H1 (cell line): ENCODE measurements around the gene TRAF3. TPM values are rescaled to one million over a fixed set of nuclear protein-coding genes. Genes with fewer than 3 reads are reported as not detected.

Experiments used
- CTCF ChIA-PET: fragments of 300-600 bp; sonication (Branson Sonifier 250); formaldehyde crosslinking; loops from one replicate; lab custom pipeline; 2021; ENCODE audit not compliant: partially characterized antibody; lab: Charles Lee
- POLR2A ChIA-PET: fragments of 300-600 bp; sonication (Branson Sonifier 250); formaldehyde crosslinking; loops from one replicate; lab custom pipeline; 2021; ENCODE audit warnings: inconsistent platforms; ENCODE audit not compliant: partially characterized antibody; lab: Charles Lee
- DNase-seq, 2 experiments: peaks; one replicate each; pipeline versions ENCODE4 v3.0.0 to v3.0.0-alpha.2; 2010 to 2022; ENCODE audit warnings: low spot score in 2 of 2, low read depth in 1 of 2, mixed read lengths in 1 of 2
- FAIRE-seq: peaks from 2 replicates; lab custom pipeline; 2011; peaks lifted over from hg19 to GRCh38; lab: Jason Lieb, UNC
- H2AFZ ChIP-seq: 2 replicates; pipeline ENCODE4 v1.8.1; 2012; ENCODE audit warnings: low read length, inconsistent platforms
- H2AK5ac ChIP-seq: 2 replicates; pipeline ENCODE4 v1.6.1; 2013; ENCODE audit warnings: low read depth, low read length
- H2BK120ac ChIP-seq: replicated peaks from 2 replicates; pipeline ENCODE3; 2013; ENCODE audit warnings: low read depth, low read length, inconsistent platforms
- H2BK12ac ChIP-seq: 2 replicates; pipeline ENCODE4 v1.6.1; 2013; ENCODE audit warnings: low read depth, low read length
- H2BK15ac ChIP-seq: 2 replicates; pipeline ENCODE4 v1.6.1; 2013; ENCODE audit warnings: low read length
- H2BK20ac ChIP-seq: 2 replicates; pipeline ENCODE4 v1.6.1; 2013; ENCODE audit warnings: low read length
- H2BK5ac ChIP-seq: 2 replicates; pipeline ENCODE4 v1.6.1; 2013; ENCODE audit warnings: low read depth, low read length
- H3K14ac ChIP-seq: 2 replicates; pipeline ENCODE4 v1.6.1; 2013; ENCODE audit warnings: inconsistent platforms; ENCODE audit not compliant: insufficient read length
- H3K18ac ChIP-seq: 2 replicates; pipeline ENCODE4 v1.6.1; 2013; ENCODE audit warnings: low read length; ENCODE audit errors: extremely low read depth
- H3K23ac ChIP-seq: 2 replicates; pipeline ENCODE4 v1.6.1; 2013; ENCODE audit warnings: inconsistent platforms; ENCODE audit not compliant: insufficient read length
- H3K23me2 ChIP-seq: 2 replicates; pipeline ENCODE4 v1.6.1; 2013; ENCODE audit warnings: low read depth, low read length
- H3K27ac ChIP-seq: 2 replicates; pipeline ENCODE4 v1.6.1; 2011; ENCODE audit warnings: low read depth, low read length, inconsistent platforms
- H3K27me3 ChIP-seq, 4 experiments: replicated peaks in 1 of 4; 1 replicate in 1 of 4; 2 replicates in 3 of 4; pipeline versions ENCODE4 v1.6.1 to v1.8.1; 2011 to 2013; ENCODE audit warnings: low read length in 3 of 4, mild to moderate bottlenecking in 3 of 4, inconsistent platforms in 2 of 4, mixed read lengths in 2 of 4, moderate library complexity in 1 of 4; ENCODE audit not compliant: control insufficient read depth in 3 of 4, insufficient read depth in 3 of 4; ENCODE audit errors: extremely low read depth in 1 of 4
- H3K36me3 ChIP-seq, 4 experiments: 2 replicates each; pipeline versions ENCODE4 v1.6.1 to v1.8.1; 2011 to 2013; ENCODE audit warnings: mild to moderate bottlenecking in 4 of 4, low read length in 3 of 4, moderate library complexity in 2 of 4, control low read depth in 1 of 4, inconsistent platforms in 1 of 4; ENCODE audit not compliant: insufficient read depth in 4 of 4, control insufficient read depth in 2 of 4
- H3K4ac ChIP-seq: replicated peaks from 2 replicates; pipeline ENCODE3; 2013; ENCODE audit warnings: low read length, low read depth, mixed read lengths, inconsistent platforms; ENCODE audit not compliant: insufficient read length
- H3K4me1 ChIP-seq, 4 experiments: replicated peaks in 1 of 4; 1 replicate in 1 of 4; 2 replicates in 3 of 4; pipeline versions ENCODE4 v1.6.1 to v1.8.1; 2011 to 2013; ENCODE audit warnings: low read length in 3 of 4, inconsistent platforms in 2 of 4, mixed read lengths in 1 of 4; ENCODE audit not compliant: insufficient read depth in 4 of 4, control insufficient read depth in 3 of 4
- H3K4me2 ChIP-seq, 2 experiments: 2 replicates each; pipeline versions ENCODE4 v1.6.1 to v1.8.1; 2011 to 2013; ENCODE audit warnings: low read depth in 2 of 2, low read length in 2 of 2, control low read depth in 1 of 2, inconsistent platforms in 1 of 2, mild to moderate bottlenecking in 1 of 2; ENCODE audit not compliant: insufficient read depth in 1 of 2
- H3K4me3 ChIP-seq, 4 experiments: fragments of 200-600, 300-600 bp in 1 of 4; sonication (generic), shearing (Covaris generic), sonication (Bioruptor Twin) in 1 of 4; 2 replicates each; pipeline versions ENCODE4 v1.5.1 to v1.8.1; 2011 to 2016; ENCODE audit warnings: low read length in 4 of 4, low read depth in 3 of 4, control low read depth in 2 of 4, inconsistent platforms in 2 of 4, mild to moderate bottlenecking in 2 of 4, mixed read lengths in 1 of 4, moderate library complexity in 1 of 4; ENCODE audit not compliant: insufficient read depth in 2 of 4; ENCODE audit errors: extremely low read depth in 1 of 4
- H3K56ac ChIP-seq: replicated peaks from 2 replicates; pipeline ENCODE3; 2013; ENCODE audit warnings: low read depth, mild to moderate bottlenecking, mixed read lengths, low read length, inconsistent platforms; ENCODE audit not compliant: insufficient read length
- H3K79me1 ChIP-seq: 2 replicates; pipeline ENCODE4 v1.6.1; 2013; ENCODE audit warnings: low read depth, low read length, control low read depth
- H3K79me2 ChIP-seq, 2 experiments: 2 replicates each; pipeline versions ENCODE4 v1.6.1 to v1.8.1; 2012 to 2013; ENCODE audit warnings: low read length in 2 of 2, mild to moderate bottlenecking in 2 of 2, inconsistent platforms in 1 of 2; ENCODE audit not compliant: insufficient read depth in 2 of 2, control insufficient read depth in 1 of 2
- H3K9ac ChIP-seq, 4 experiments: replicated peaks in 1 of 4; 1 replicate in 1 of 4; 2 replicates in 3 of 4; pipeline versions ENCODE4 v1.6.1 to v1.8.1; 2011 to 2013; ENCODE audit warnings: low read depth in 3 of 4, low read length in 3 of 4, control low read depth in 2 of 4, mild to moderate bottlenecking in 2 of 4, moderate library complexity in 2 of 4, inconsistent platforms in 1 of 4; ENCODE audit errors: extremely low read depth in 1 of 4
- H3K9me3 ChIP-seq, 2 experiments: 2 replicates each; pipeline versions ENCODE4 v1.6.1 to v1.8.1; 2012 to 2013; ENCODE audit warnings: mild to moderate bottlenecking in 2 of 2, moderate library complexity in 2 of 2, control low read depth in 1 of 2, inconsistent platforms in 1 of 2, low read depth in 1 of 2, low read length in 1 of 2, mixed read lengths in 1 of 2; ENCODE audit not compliant: insufficient read depth in 2 of 2
- H4K20me1 ChIP-seq, 2 experiments: replicated peaks in 1 of 2; 2 replicates each; pipeline versions ENCODE3 to v1.8.1; 2011 to 2013; ENCODE audit warnings: inconsistent platforms in 2 of 2, low read length in 2 of 2, mild to moderate bottlenecking in 1 of 2; ENCODE audit not compliant: insufficient read depth in 2 of 2, control insufficient read depth in 1 of 2
- H4K5ac ChIP-seq: 2 replicates; pipeline ENCODE4 v1.6.1; 2013; ENCODE audit warnings: low read length, low read depth, mixed read lengths, inconsistent platforms; ENCODE audit not compliant: insufficient read length
- H4K8ac ChIP-seq: 2 replicates; pipeline ENCODE4 v1.8.0; 2013; ENCODE audit warnings: mild to moderate bottlenecking, moderate library complexity, low read length, inconsistent platforms; ENCODE audit not compliant: insufficient read depth; ENCODE audit errors: extremely low read depth
- H4K91ac ChIP-seq: replicated peaks from 2 replicates; pipeline ENCODE3; 2013; ENCODE audit warnings: low read length, mixed read lengths, inconsistent platforms; ENCODE audit not compliant: insufficient read length
- BACH1 ChIP-seq: IDR thresholded peaks from 2 replicates; pipeline ENCODE4 v1.6.1; 2012; ENCODE audit warnings: low read length, improper control_type of control experiment
- POLR2AphosphoS5 ChIP-seq: IDR thresholded peaks from 2 replicates; pipeline ENCODE4 v1.6.1; 2011; ENCODE audit warnings: low read depth, low read length
- WGBS, 2 experiments: shearing (Covaris generic) in 1 of 2; methylation state at CpG; one replicate each; pipeline versions ENCODE4 v1.1.6 to v1.1.7; 2013 to 2015; ENCODE audit warnings: low lambda C conversion rate in 2 of 2, mixed read lengths in 2 of 2, inconsistent platforms in 1 of 2, low coverage in 1 of 2, missing lambda C conversion rate in 1 of 2; ENCODE audit not compliant: insufficient replicate concordance in 2 of 2, insufficient coverage in 1 of 2, insufficient read length in 1 of 2; ENCODE audit errors: extremely low coverage in 1 of 2, missing lambda C conversion rate in 1 of 2; 5-methylcytosine and 5-hydroxymethylcytosine counted together
- polyA plus RNA-seq, 7 experiments: library from polyadenylated mRNA; depleted of rRNA in 3 of 7; stranded (reverse) in 5 of 7; unstranded in 2 of 7; fragments of >200 nt in 5 of 7; fragments of 200-250 nt in 2 of 7; gene quantifications; 1 replicate in 5 of 7; 2 replicates in 1 of 7; 4 replicates in 1 of 7; pipeline versions ENCODE4 v1.2.1 to v1.2.3, GENCODE V29; 2011 to 2013; ENCODE audit warnings: missing spikeins in 2 of 7, mixed read lengths in 2 of 7
- total RNA-seq: library from RNA; stranded (reverse); fragmentation: NEBNext Ultra II Directional; extraction: Animal tissue kit (Norgen Biotek cat#: 25700); gene quantifications from 2 replicates; pipeline ENCODE4 v1.2.1, GENCODE V29; 2021

Gene TRAF3
- total and polyA plus RNA-seq, 2 of the 8 experiments (the other 6 are each of a cell fraction or from before 2014, with no cell fraction given), result 5.8 to 12.1 TPM

DNA sequence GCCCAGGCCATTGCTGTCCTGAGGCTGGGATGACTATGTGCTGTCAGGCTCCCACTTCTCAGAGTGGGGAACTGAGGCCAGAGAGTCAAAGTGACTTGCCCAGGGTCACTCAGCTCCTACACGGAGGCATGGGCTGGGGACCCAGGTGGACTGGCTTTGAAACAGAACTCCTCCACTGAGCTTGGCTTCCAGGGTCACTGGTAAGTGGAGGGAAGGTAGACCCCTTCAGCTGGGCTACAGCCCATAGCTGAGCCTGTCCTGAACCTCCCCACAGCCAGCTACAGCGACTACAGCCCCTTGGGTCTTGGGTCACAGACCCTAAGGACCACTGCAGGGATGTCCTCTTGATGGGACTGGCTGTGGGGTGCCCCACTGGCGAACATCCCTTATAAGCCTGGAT, 40.3 kb upstream of the TRAF3 start:
- WGBS, 2 experiments, result 88% methylated on average over 3 of the region's 3 CpGs; no CpG with 5 or more reads in 1 of the 2 experiments
- no peak overlapping the region for H2BK120ac ChIP-seq
- H2AK5ac ChIP-seq, result no peak overlapping the region
- H2BK5ac ChIP-seq, result no peak overlapping the region; the same call in 1 of the 2 replicates
- no peak overlapping the region for H3K18ac ChIP-seq
- peaks cover 0 to 3% of the 10 kb centered on the region in 2 experiments for H4K20me1 ChIP-seq
- H3K36me3 ChIP-seq, result no peaks in the 10 kb centered on the region
- H4K91ac ChIP-seq, result no peak overlapping the region
- POLR2A ChIA-PET, result interaction anchor here (0.5 kb wide), 1 partner anchor 35 kb away, joined by 3 read pairs; no protein-coding TSS in a partner anchor
- no peak overlapping the region for H3K23ac ChIP-seq
- no peak overlapping the region for H3K4me2 ChIP-seq
- H3K14ac ChIP-seq, result no peak overlapping the region
- no peak overlapping the region for H3K56ac ChIP-seq
- H2BK20ac ChIP-seq, result no peak overlapping the region
- H3K4ac ChIP-seq, result no peak overlapping the region
- TF ChIP-seq POLR2AphosphoS5, result 0 out of 2 replicates have a peak, but pooled peaks have one; percentile 6
- no peak for TF ChIP-seq BACH1
- H3K27ac ChIP-seq, result no peak overlapping the region
- FAIRE-seq (no peak), DNase-seq (no peak)
- H4K8ac ChIP-seq, result no peak overlapping the region
- H3K9me3 ChIP-seq, result peaks cover 0 to 4% of the 10 kb centered on the region in 2 experiments; a peak in 3 of 4 replicates
- H3K27me3 ChIP-seq, result no peaks in the 10 kb centered on the region
- H3K4me3 ChIP-seq, result no peak overlapping the region
- H3K79me2 ChIP-seq, result no peaks in the 10 kb centered on the region
- no peak overlapping the region for H2BK15ac ChIP-seq
- no peak overlapping the region for H4K5ac ChIP-seq
- H3K23me2 ChIP-seq, result no peaks in the 10 kb centered on the region
- 0 out of 2 replicates have a peak overlapping the region, but pooled peaks have one; percentile 50 for H2BK12ac ChIP-seq
- H2AFZ ChIP-seq, result no peak overlapping the region
- CTCF ChIA-PET, result interaction anchor here (0.7 to 1.5 kb wide), 5 partner anchors 13 to 104 kb away, joined by 3 to 4 read pairs (median 3); no protein-coding TSS in a partner anchor
- H3K4me1 ChIP-seq, result no peaks in the 10 kb centered on the region
- H3K9ac ChIP-seq, result no peak overlapping the region
- H3K79me1 ChIP-seq, result 0 out of 2 replicates have a peak, but pooled peaks cover 2% of the 10 kb centered on the region
